Measurements from ENCODE around the gene ARHGAP42.

ARHGAP42 gene

DNA sequence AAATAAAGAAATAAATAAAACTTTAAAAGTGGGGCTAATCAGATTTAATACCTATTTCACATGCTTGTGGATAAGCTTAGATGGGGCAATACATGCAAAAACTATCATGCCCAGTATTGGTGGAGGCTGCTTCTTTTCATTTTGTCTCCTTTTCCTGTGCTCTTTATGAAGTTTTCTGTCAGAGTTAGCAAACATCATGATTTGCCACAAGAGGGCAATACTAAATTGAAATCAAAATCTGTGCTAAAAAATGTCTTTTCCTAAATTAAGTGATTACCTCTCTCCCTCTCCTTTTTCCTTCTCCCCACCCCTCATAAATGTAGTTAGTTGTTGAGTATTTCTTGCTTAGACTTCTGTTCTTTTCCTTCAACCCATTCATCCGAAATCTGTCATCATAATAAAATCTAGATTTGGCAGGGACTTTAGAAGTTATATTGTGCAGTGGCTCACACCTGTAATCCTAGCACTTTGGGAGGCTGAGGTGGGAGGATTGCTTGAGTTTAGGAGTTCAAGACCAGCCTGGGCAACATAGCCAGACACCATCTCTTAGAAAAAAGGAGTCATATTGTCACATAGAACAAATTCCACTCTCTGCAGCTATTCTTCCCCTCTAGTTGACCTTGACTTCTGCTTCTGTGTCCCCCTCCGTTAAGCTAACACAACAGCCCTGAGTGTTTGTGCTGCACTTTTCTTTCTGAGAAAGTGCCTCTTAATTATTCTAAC, 4.7 kb upstream of the ARHGAP42 start:
- DNase-seq, result peak; percentile 36

GRCh38 chr11:100683126-100683525, 4.0 kb upstream of the ARHGAP42 start:
- no peak for DNase-seq

DNA sequence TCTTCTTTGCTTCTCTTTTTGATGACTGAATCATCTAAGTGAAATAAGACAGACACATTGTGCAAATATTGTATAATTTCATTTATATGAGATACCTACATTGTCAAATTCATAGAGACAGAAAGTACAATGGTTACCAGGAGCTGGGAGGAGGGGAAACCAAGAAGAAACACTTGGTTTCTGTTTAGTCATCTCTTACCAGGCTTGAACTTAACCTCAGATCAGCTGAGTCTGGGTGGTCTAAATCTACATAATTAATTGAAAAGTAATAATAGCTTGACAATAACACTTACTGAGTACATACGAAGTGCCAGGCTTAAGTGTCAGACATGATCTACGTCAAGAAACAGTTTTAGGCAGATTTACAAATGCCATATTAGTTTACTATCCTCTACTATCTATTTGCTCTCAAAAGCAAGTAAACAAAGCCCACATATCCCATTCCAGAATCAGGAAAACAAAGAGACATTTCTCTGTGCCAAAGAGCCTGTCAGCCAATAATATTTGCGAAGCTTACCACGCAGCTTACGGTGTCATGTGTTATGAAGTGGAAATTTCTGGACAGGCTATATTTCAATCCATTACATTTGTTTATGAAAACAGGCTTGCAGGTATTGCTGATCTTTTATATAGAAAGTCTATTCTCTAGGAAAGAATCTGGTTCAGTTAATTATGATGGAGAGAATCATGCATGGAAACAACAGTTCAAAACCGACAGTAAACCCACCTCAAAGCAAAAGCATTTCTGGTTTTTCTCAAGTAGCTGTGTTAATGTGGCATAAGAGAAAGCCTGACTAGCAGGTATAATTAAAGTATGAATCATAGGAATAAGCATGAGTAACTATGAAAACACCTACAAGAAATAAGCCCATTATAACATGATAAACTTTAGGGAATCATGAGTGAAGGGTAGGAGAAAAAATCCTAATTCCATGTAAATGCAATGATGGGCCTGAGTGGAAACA, 2.7 kb upstream of the ARHGAP42 start:
- DNase-seq, result peak; percentile 33

DNA sequence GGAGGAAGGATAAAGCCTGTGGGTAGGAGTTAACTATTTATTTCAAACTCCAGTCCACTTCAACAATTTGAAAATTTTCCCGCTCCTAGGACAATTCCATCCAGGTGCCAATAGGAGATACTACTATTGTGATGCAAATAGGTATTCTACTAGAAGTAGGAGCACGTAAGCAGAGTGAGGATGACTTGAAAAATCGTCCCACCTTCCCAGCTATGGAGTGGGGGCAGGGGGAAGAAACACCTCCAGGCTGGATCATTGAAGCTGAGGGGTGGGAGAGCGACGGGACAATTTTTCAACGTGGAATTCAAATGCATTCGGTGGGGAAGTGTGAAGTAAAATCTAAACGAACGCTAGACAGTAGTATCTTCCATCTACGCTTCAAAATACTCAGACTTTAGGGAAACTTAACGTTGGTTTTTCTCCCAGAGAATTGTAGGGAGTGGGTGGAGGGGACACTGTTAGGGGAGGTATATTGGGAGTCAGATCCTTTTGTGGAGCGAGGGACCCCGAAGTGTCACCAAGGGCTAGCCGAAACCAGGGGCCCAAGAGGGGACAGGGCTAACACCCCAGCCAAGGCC, 523 bp upstream of the ARHGAP42 start:
- no peak for DNase-seq

- DNase-seq, result peak; percentile 83
Measured at GRCh38 chr11:100687630-100688395, 725 bp downstream of the ARHGAP42 start.

- no peak for DNase-seq
Measured at GRCh38 chr11:100689141-100689540, 2.1 kb downstream of the ARHGAP42 start.

- DNase-seq, result no peak
Measured at GRCh38 chr11:100691896-100692653, 5.0 kb downstream of the ARHGAP42 start.

DNA sequence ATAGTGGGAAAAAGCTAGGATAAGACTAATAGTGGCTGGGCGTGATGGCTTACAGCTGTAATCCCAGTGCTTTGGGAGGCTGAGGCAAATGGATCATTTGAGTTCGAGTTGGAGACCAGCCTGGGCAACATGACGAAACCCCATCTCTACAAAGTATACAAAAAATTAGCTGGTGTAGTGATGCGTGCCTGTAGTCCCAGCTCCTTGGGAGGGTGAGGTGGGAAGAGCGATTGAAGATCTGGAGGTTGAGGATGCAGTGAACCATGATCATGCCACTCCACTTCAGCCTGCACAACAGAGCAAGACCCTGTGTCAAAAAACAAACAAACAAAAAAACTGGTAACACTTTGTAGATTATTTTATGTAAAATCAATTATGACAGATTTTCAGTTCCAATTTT, 8.8 kb downstream of the ARHGAP42 start:
- DNase-seq, result no peak

DNA sequence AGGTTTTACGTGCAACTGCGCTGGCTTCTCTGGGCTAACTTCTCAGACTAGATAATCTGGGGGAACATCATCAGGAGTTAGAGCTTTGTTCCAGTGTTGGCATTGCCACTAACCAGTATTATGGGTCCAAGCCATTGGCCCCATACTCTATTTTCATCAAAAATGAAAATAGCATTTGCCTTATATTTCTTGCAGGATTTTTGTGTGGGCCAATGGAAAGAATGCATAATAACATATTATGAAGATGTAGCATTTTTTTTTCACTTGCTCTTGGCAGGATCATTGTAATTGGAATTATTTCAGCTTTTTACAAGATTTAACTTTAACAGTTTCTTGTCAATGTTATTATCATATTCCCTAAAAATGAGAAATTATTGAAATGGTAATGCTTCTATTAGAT, 16.1 kb downstream of the ARHGAP42 start:
- DNase-seq, result no peak

- DNase-seq, result no peak
Measured at GRCh38 chr11:100703801-100704575, 16.9 kb downstream of the ARHGAP42 start.

DNA sequence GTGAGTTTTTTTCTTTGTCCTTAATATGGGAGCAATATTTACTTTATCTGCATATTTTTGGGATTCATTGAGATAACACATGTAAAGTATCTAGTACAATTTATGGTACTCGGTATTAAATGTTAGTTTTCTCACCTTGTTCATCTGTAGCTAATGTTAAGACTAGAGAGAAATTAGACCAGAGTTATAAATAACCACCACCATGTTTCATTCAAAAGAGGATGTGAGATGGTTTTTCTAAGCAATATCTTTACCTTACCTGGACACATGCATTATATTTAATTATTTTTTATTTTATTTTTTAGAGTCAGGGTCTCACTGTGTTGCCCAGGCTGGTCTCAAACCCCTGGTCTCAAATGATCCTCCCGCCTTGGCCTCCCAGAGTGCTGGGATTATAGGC, 18.4 kb downstream of the ARHGAP42 start:
- no peak for DNase-seq

GRCh38 chr11:100706179-100706578, 19.1 kb downstream of the ARHGAP42 start:
- no peak for DNase-seq

GRCh38 chr11:100709233-100709957, 22.3 kb downstream of the ARHGAP42 start:
- peak; percentile 58 for DNase-seq

- DNase-seq, result no peak
Measured at GRCh38 chr11:100711984-100712383, 24.9 kb downstream of the ARHGAP42 start.

GRCh38 chr11:100712583-100712982, 25.5 kb downstream of the ARHGAP42 start:
- no peak for DNase-seq

GRCh38 chr11:100715165-100715761, 28.2 kb downstream of the ARHGAP42 start:
- no peak for DNase-seq

GRCh38 chr11:100716838-100717237, 29.8 kb downstream of the ARHGAP42 start:
- DNase-seq, result no peak

DNA sequence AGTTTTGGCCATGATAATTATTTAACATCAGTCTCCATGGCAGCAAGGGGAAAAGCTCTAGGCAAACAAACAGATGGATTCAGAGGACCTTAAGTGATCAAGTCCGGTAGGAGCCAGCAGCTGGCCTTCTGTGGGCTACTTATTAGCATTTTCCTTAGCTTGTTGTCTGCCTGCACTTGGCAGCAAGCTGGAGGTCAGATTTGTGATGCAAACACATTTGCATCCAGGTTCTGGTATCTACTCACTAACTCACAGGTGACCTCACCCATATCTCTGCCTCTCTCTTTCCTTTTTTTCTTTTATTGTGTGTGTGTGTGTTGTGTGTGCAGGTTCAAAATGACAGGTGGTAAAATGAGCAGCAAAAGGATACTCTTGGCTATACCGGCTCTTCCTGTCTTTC, 32.3 kb downstream of the ARHGAP42 start:
- no peak for DNase-seq

DNA sequence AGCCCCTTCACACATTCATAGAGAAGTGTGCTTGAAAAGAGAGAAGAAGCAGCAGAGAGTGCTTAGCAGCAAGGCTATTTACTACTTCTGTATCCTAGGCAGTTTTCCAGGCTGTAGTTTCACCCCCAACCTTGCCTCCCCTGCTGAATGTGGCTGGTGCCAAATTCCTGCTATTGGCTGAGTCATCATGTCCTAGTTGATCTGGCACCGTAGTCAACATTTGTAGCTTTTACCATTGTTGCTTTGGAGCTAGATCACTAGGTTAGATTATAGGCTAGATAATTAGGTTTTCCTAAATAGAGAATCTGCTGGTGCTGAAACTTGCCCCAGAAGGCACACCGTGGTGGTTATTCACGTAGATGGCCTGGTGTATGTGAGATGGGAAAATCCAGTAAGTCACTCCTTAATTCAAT, 32.7 kb downstream of the ARHGAP42 start:
- DNase-seq, result peak; percentile 87

GRCh38 chr11:100726680-100727079, 39.6 kb downstream of the ARHGAP42 start:
- no peak for DNase-seq
